Neural cell (in vitro differentiated cells): ENCODE data around the gene ANKRD6. TPM values are rescaled to one million over a fixed set of nuclear protein-coding genes. Genes with fewer than 3 reads are reported as not detected.

ENCODE experiments used
- H2AFZ ChIP-seq: fragments of 200-600, 300-800 bp; sonication (generic), shearing (Covaris generic); 2 replicates; pipeline ENCODE4 v1.6.0; 2014; ENCODE audit warnings: low read depth, mild to moderate bottlenecking, antibody characterized with exemption, low read length, moderate library complexity
- H3F3A ChIP-seq: fragments of 200-600 bp; shearing (Covaris generic); 2 replicates; pipeline ENCODE4 v1.6.1; 2016; ENCODE audit warnings: mild to moderate bottlenecking, moderate library complexity, mixed read lengths, antibody characterized with exemption, low read length; ENCODE audit not compliant: insufficient read depth, poor library complexity, severe bottlenecking
- H3K27ac ChIP-seq: fragments of 200-600, 300-800 bp; sonication (generic), shearing (Covaris generic); 2 replicates; pipeline ENCODE4 v1.5.1; 2014; ENCODE audit warnings: mild to moderate bottlenecking, low read length, moderate library complexity
- H3K27me3 ChIP-seq: fragments of 300-800, 200-600 bp; sonication (generic), shearing (Covaris generic); 2 replicates; pipeline ENCODE4 v1.6.0; 2014; ENCODE audit warnings: mild to moderate bottlenecking, low read depth, low read length, moderate library complexity; ENCODE audit not compliant: insufficient read depth
- H3K36me3 ChIP-seq: fragments of 300-800, 200-600 bp; sonication (generic), shearing (Covaris generic); 2 replicates; pipeline ENCODE4 v1.5.1; 2014; ENCODE audit warnings: mild to moderate bottlenecking, antibody characterized with exemption, low read length, moderate library complexity; ENCODE audit not compliant: insufficient read depth
- H3K4me2 ChIP-seq: fragments of 300-800, 200-600 bp; sonication (generic), shearing (Covaris generic); 2 replicates; pipeline ENCODE4 v1.6.0; 2014; ENCODE audit warnings: mild to moderate bottlenecking, low read length
- H3K4me3 ChIP-seq: fragments of 300-800, 200-600 bp; sonication (generic), shearing (Covaris generic); 2 replicates; pipeline ENCODE4 v1.5.1; 2014; ENCODE audit warnings: mild to moderate bottlenecking, low read length, moderate library complexity
- H3K79me2 ChIP-seq: fragments of 200-600 bp; shearing (Covaris generic); replicated peaks from 2 replicates; pipeline ENCODE4 v1.6.0; 2014; ENCODE audit warnings: mild to moderate bottlenecking, low read length, moderate library complexity; ENCODE audit not compliant: insufficient read depth
- H3K9ac ChIP-seq: fragments of 300-800, 200-600 bp; sonication (generic), shearing (Covaris generic); 2 replicates; pipeline ENCODE4 v1.6.1; 2016; ENCODE audit warnings: mild to moderate bottlenecking, low read length, mixed read lengths
- H3K9me2 ChIP-seq: fragments of 200-600 bp; shearing (Covaris generic); 2 replicates; pipeline ENCODE4 v1.6.1; 2016; ENCODE audit warnings: mild to moderate bottlenecking, low read length, mixed read lengths; ENCODE audit not compliant: insufficient read depth
- H3K9me3 ChIP-seq: fragments of 200-600, 300-800 bp; sonication (generic), shearing (Covaris generic); 2 replicates; pipeline ENCODE4 v1.6.1; 2016; ENCODE audit warnings: mild to moderate bottlenecking, mixed run types, low read length, moderate library complexity, mixed read lengths
- H4K20me1 ChIP-seq: fragments of 200-600 bp; shearing (Covaris generic); 2 replicates; pipeline ENCODE4 v1.6.1; 2016; ENCODE audit warnings: mild to moderate bottlenecking, mixed run types; ENCODE audit not compliant: insufficient read depth
- CTCF ChIP-seq: fragments of 450-650 bp; IDR thresholded peaks from 2 replicates; pipeline ENCODE4 v1.5.1; 2014; ENCODE audit warnings: antibody characterized with exemption, mild to moderate bottlenecking, moderate library complexity; ENCODE audit not compliant: poor library complexity, severe bottlenecking
- EP300 ChIP-seq: fragments of 450-650 bp; conservative IDR thresholded peaks from 2 replicates; pipeline ENCODE4 v1.6.1; 2014; ENCODE audit warnings: antibody characterized with exemption, mild to moderate bottlenecking, moderate library complexity; ENCODE audit not compliant: poor library complexity, severe bottlenecking
- EZH2 ChIP-seq: fragments of 200-600, 300-800 bp; shearing (Covaris generic), sonication (generic); IDR thresholded peaks from 2 replicates; pipeline ENCODE4 v1.6.1; 2014; ENCODE audit warnings: antibody characterized with exemption, low read length, borderline replicate concordance, mild to moderate bottlenecking; ENCODE audit not compliant: insufficient read depth, poor library complexity, severe bottlenecking
- MXI1 ChIP-seq: fragments of 450-650 bp; conservative IDR thresholded peaks from 2 replicates; pipeline ENCODE4 v1.6.1; 2014; ENCODE audit warnings: antibody characterized with exemption, mild to moderate bottlenecking; ENCODE audit not compliant: poor library complexity, severe bottlenecking
- POLR2AphosphoS5 ChIP-seq: IDR thresholded peaks from 2 replicates; pipeline ENCODE4 v1.6.1; 2012
- RAD21 ChIP-seq: fragments of 450-650 bp; conservative IDR thresholded peaks from 2 replicates; pipeline ENCODE4 v1.6.1; 2014; ENCODE audit warnings: antibody characterized with exemption, mild to moderate bottlenecking, moderate library complexity
- REST ChIP-seq: IDR thresholded peaks from 2 replicates; pipeline ENCODE4 v1.6.1; 2012; ENCODE audit warnings: borderline replicate concordance
- SMC3 ChIP-seq: fragments of 450-650 bp; conservative IDR thresholded peaks from 2 replicates; pipeline ENCODE4 v1.6.1; 2014; ENCODE audit warnings: antibody characterized with exemption, mild to moderate bottlenecking, moderate library complexity; ENCODE audit not compliant: poor library complexity
- TAF1 ChIP-seq: IDR thresholded peaks from 2 replicates; pipeline ENCODE4 v1.6.1; 2012; ENCODE audit warnings: low read depth
- polyA plus RNA-seq: library from polyadenylated mRNA; depleted of rRNA; stranded (reverse); fragments of >200 nt; gene quantifications from 2 replicates; pipeline ENCODE4 v1.2.3, GENCODE V29; 2014

The ANKRD6 gene
- polyA plus RNA-seq, 1 donor from 2014 or later, result 43.5 TPM

GRCh38 chr6:89669002-89669401, 236.1 kb downstream of the ANKRD6 start:
- H3K9me3 ChIP-seq, result no peaks in the 10 kb centered on the region
- H3K36me3 ChIP-seq, result no peaks in the 10 kb centered on the region
- no peak overlapping the region for H2AFZ ChIP-seq
- H3K9me2 ChIP-seq, result no peaks in the 10 kb centered on the region
- no peaks in the 10 kb centered on the region for H3F3A ChIP-seq
- no peak overlapping the region for H3K4me3 ChIP-seq
- no peaks in the 10 kb centered on the region for H3K79me2 ChIP-seq
- H4K20me1 ChIP-seq, result no peaks in the 10 kb centered on the region
- TF ChIP-seq CTCF (no peak), EZH2 (no peak), POLR2AphosphoS5 (no peak), REST (no peak), RAD21 (no peak), MXI1 (no peak), EP300 (no peak), TAF1 (no peak), SMC3 (no peak)
- no peaks in the 10 kb centered on the region for H3K27me3 ChIP-seq
- no peak overlapping the region for H3K27ac ChIP-seq
- H3K9ac ChIP-seq, result no peak overlapping the region
- H3K4me2 ChIP-seq, result no peak overlapping the region

GRCh38 chr6:89670935-89671565, 238.1 kb downstream of the ANKRD6 start:
- TF ChIP-seq EZH2, result no peak
- no peak for TF ChIP-seq RAD21
- TF ChIP-seq REST, result no peak
- TF ChIP-seq POLR2AphosphoS5, result no peak
- no peak for TF ChIP-seq MXI1
- no peak for TF ChIP-seq SMC3
- no peak for TF ChIP-seq TAF1
- no peak for TF ChIP-seq CTCF
- TF ChIP-seq EP300, result no peak
- Histone ChIP-seq H4K20me1 (no peaks in the 10 kb centered on the region), H3K27me3 (no peaks in the 10 kb centered on the region), H3K9me3 (no peaks in the 10 kb centered on the region), H3K36me3 (no peaks in the 10 kb centered on the region), H3K9me2 (no peaks in the 10 kb centered on the region), H3K4me2 (no peak overlapping the region), H3F3A (no peaks in the 10 kb centered on the region), H3K79me2 (no peaks in the 10 kb centered on the region), H3K27ac (no peak overlapping the region), H3K9ac (no peak overlapping the region), H3K4me3 (no peak overlapping the region), H2AFZ (no peak overlapping the region)
